Astrocyte of the spinal cord (primary cell): Measurements from ENCODE around the gene FGF1.

Experiments used
- DNase-seq: peaks from one replicate; pipeline ENCODE4 v3.0.0; 2011; ENCODE audit warnings: low read depth, low spot score
- H3K4me3 ChIP-seq: 2 replicates; pipeline ENCODE4 v1.5.1; 2011; ENCODE audit warnings: low read depth, mild to moderate bottlenecking, low read length, moderate library complexity
- in situ Hi-C: cut with HindIII; loops from 2 replicates; pipeline ENCODE4 v1.10.0; 2017; ENCODE audit warnings: low sequenced_read_pairs
- TF ChIP-seq, protein P1 (sequence below): IDR thresholded peaks from 2 replicates; pipeline ENCODE4 v1.5.1; 2012; ENCODE audit warnings: low read depth, mild to moderate bottlenecking, low read length, inconsistent platforms

FGF1 gene

DNA sequence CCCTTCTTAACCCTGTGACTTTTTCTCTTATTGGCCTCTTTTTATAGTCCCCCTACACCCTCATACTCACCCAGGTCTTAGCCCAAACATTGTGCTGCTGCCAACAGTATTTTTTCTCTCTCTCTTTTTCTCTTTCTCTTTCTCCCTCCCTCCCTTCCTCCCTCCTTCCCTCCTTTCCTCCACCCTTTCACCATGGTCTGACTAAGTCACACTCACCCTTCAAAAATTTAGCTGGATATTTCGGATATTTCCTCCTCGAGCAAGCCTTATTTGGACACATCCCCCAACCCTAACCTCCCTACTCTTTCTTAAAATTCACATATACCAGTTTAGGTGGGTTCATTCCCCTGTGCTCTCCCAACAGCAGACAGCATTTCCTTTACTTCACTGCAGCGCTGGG is 64.7 kb downstream of the FGF1 start:
- in situ Hi-C loops, result no loop called here
- DNase-seq, result peak; percentile 58

DNA sequence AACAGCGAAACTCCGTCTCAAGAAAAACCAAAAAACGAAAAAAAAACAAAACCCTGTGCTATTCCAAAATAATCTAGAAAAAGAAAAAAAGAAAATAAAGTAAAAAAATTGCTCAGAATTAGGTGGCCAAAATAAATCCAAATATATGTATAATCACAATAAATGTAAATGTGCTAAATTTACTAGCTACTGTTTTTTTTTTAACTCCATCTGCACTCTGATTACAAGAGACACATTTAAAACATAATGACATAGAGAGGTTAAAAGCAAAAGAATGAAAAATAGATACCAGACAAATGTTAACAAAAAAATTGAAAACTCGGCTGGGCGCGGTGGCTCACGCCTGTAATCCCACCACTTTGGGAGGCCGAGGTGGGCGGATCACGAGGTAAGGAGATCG is 66.1 kb downstream of the FGF1 start:
- TF ChIP-seq, protein P1, sequence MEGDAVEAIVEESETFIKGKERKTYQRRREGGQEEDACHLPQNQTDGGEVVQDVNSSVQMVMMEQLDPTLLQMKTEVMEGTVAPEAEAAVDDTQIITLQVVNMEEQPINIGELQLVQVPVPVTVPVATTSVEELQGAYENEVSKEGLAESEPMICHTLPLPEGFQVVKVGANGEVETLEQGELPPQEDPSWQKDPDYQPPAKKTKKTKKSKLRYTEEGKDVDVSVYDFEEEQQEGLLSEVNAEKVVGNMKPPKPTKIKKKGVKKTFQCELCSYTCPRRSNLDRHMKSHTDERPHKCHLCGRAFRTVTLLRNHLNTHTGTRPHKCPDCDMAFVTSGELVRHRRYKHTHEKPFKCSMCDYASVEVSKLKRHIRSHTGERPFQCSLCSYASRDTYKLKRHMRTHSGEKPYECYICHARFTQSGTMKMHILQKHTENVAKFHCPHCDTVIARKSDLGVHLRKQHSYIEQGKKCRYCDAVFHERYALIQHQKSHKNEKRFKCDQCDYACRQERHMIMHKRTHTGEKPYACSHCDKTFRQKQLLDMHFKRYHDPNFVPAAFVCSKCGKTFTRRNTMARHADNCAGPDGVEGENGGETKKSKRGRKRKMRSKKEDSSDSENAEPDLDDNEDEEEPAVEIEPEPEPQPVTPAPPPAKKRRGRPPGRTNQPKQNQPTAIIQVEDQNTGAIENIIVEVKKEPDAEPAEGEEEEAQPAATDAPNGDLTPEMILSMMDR, result no peak
- DNase-seq, result no peak
- H3K4me3 ChIP-seq, result no peak overlapping the region
- in situ Hi-C loops, result loop anchor here (10.0 kb wide), 1 partner anchor 75 kb away; no protein-coding TSS in a partner anchor

More for the DNA sequence above, 64.7 kb downstream of the FGF1 start:
- TF ChIP-seq, protein P1, result no peak
- no peak overlapping the region for H3K4me3 ChIP-seq

DNA sequence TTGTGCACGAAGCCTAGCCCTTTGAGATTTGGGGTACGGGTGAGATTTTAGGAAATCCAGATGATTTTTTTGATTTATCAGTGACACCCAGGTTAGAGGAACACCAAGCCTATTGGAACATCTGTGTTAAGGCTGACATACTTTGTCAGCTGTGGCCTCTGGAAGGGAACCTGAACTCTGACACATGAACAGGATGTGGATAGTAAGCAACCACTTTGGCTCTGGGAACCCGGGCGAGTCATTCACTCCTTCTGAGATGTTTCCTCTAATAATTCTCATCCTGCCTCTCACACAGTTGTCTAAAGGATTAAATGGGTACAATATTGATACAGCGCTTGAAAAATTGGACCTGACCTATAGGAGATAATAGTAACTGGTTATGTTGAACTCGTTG is 67.8 kb downstream of the FGF1 start:
- TF ChIP-seq, protein P1, result no peak
- no peak overlapping the region for H3K4me3 ChIP-seq
- peak; percentile 62 for DNase-seq
- in situ Hi-C loops, result loop anchor here (10.0 kb wide), 1 partner anchor 77 kb away; no protein-coding TSS in a partner anchor

DNA sequence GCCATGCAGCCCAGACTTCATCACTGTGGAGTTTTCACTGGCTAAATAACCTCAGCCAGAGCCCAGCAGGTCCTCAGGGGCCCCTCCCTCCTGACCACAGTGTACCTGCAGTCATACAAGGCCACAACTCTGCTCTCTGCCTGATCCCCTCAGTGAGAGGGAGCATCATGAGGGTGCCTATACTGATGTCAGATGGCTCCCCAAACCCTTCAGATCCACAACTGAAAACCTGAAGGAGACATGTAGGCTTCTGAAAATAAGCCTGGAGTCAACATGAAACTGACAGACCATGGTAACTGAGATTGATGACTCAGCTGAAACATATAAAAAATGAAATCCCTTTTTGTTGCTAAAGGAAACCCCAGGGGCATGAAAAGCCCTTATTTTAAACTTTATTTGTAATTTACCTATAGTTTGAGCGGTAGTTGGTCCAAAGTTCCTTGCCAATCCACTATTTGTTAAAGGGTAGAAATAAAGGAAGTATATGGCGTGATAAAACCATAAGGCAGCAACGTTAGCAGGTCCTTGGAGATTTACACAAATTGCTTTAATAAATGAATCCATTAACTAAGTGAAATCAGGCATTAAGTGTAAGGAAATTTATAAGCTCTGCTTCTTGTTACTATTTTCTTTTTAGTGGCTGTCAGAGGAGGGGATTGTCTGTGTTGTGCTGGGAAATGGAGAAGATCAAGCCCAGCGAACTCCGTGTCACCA is 68.3 kb downstream of the FGF1 start:
- DNase-seq, result no peak
- H3K4me3 ChIP-seq, result no peak overlapping the region
- TF ChIP-seq, protein P1, result no peak
- in situ Hi-C loops, result loop anchor here (10.0 kb wide), 1 partner anchor 77 kb away; no protein-coding TSS in a partner anchor

DNA sequence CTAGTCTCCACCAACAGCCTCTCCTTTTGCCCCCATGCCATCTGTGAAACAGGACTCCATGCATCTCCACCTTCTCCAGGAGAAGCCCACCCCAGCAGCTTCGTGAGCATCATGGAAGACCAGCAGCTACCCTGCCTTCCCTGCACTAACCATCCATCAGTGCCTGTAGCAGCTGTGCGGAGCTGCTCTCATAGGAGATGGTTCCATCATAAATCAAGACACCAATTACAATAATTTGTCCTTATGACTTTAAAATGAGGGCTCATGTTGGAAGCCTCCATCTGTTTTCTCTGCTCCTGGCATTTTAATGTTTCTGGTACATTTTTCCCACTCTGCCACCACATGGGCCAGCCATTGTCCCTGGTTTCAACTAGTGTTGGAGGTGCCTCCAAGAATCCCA is 69.9 kb downstream of the FGF1 start:
- in situ Hi-C loops, result loop anchor here (10.0 kb wide), 1 partner anchor 79 kb away; no protein-coding TSS in a partner anchor
- no peak overlapping the region for H3K4me3 ChIP-seq
- DNase-seq, result no peak
- TF ChIP-seq, protein P1, result no peak

DNA sequence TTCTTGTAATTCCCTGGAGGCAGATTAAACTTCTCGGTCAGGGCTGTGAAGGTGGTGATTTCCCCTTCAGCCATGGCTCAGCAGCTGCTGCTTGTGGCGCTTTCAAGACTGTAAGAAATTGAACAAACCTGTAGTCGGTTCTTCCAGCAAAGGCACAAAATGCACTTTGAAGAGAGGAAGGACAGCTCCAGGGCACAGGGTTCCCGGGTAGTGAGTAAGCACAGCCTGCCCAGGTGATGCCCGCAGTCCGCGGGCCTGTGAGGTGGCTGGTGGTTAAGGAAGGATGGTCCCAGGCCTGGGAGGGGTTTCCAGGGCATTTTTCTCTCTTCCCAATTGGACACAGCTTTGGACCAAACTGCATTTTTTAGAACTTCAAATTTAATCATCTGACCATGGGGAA is 71.8 kb downstream of the FGF1 start:
- in situ Hi-C loops, result loop anchor here (10.0 kb wide), 1 partner anchor 81 kb away; no protein-coding TSS in a partner anchor
- TF ChIP-seq, protein P1, result no peak
- DNase-seq, result no peak
- no peak overlapping the region for H3K4me3 ChIP-seq
